Measurements from ENCODE around the gene GSTO2.

DNA sequence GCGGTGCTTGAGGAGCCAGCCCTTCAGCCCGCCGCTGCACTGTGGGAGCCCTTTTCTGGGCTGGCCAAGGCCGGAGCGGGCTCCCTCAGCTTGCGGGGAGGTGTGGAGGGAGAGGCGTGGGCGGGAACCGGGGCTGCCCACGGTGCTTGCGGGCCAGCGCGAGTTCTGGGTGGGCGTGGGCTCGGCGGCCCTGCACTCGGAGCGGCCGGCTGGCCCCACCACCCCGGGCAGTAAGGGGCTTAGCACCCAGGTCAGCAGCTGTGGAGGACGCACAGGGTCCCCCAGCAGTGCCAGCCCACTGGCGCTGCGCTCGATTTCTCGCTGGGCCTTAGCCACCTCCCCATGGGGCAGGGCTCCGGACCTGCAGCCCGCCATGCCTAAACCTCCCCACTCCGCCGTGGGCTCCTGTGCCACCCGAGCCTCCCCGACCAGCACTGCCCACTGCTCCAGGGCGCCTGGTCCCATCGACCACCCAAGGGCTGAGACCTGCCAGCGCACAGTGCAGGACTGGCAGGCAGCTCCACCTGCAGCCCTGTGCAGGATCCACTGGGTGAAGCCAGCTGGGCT, 23.8 kb upstream of the GSTO2 start:
- TF ChIP-seq POLR2A (IDR thresholded peaks at IDR 0.05; ENCODE audit: low read depth, low read length) (no peak), POLR2AphosphoS5 (IDR thresholded peaks at IDR 0.05; ENCODE audit: low read length) (no peak), BRCA1 (IDR thresholded peaks at IDR 0.05; ENCODE audit: low read depth, low read length) (no peak), RAD21 (IDR thresholded peaks at IDR 0.05; ENCODE audit: insufficient read depth, low read depth, low read length) (no peak), POU2F2 (IDR thresholded peaks at IDR 0.05; ENCODE audit: borderline replicate concordance, low read depth, low read length) (no peak), CBX5 (IDR thresholded peaks at IDR 0.05; ENCODE audit: low read depth) (no peak), SMAD5 (IDR thresholded peaks at IDR 0.05; ENCODE audit: low read depth) (no peak)
- TF ChIP-seq, protein P1, sequence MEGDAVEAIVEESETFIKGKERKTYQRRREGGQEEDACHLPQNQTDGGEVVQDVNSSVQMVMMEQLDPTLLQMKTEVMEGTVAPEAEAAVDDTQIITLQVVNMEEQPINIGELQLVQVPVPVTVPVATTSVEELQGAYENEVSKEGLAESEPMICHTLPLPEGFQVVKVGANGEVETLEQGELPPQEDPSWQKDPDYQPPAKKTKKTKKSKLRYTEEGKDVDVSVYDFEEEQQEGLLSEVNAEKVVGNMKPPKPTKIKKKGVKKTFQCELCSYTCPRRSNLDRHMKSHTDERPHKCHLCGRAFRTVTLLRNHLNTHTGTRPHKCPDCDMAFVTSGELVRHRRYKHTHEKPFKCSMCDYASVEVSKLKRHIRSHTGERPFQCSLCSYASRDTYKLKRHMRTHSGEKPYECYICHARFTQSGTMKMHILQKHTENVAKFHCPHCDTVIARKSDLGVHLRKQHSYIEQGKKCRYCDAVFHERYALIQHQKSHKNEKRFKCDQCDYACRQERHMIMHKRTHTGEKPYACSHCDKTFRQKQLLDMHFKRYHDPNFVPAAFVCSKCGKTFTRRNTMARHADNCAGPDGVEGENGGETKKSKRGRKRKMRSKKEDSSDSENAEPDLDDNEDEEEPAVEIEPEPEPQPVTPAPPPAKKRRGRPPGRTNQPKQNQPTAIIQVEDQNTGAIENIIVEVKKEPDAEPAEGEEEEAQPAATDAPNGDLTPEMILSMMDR (IDR thresholded peaks at IDR 0.05 in 2 of 3, conservative IDR thresholded peaks at IDR 0.05 in 1 of 3; ENCODE audit: control insufficient read depth in 2 of 3, extremely low read depth in 1 of 3, insufficient read depth in 1 of 3, low read depth in 3 of 3, low read length in 3 of 3) = no peak

Measured in GM12878 (cell line).